ENCODE data around the gene IRF2BP1.

GRCh38 chr19:45860359-45861259, 25.3 kb downstream of the IRF2BP1 start:
- TF ChIP-seq CTCF (IDR thresholded peaks at IDR 0.05) (no peak), POLR2AphosphoS5 (IDR thresholded peaks at IDR 0.05) (no peak), EP300 (IDR thresholded peaks at IDR 0.05) (no peak), POLR2A (IDR thresholded peaks at IDR 0.05) (no peak)
